HL-60/S4 treated with phorbol 12-myristate 13-acetate at 8.2 ng/mL for 4 days and 3 days (cell line): ENCODE measurements around the gene DCTD.

Source experiments
- in situ Hi-C: fragments of 300-500 bp; cut with MboI; formaldehyde crosslinking; loops from 2 replicates; pipeline ENCODE4 v1.15.0; 2022; ENCODE audit warnings: low sequenced_read_pairs

DCTD gene

DNA sequence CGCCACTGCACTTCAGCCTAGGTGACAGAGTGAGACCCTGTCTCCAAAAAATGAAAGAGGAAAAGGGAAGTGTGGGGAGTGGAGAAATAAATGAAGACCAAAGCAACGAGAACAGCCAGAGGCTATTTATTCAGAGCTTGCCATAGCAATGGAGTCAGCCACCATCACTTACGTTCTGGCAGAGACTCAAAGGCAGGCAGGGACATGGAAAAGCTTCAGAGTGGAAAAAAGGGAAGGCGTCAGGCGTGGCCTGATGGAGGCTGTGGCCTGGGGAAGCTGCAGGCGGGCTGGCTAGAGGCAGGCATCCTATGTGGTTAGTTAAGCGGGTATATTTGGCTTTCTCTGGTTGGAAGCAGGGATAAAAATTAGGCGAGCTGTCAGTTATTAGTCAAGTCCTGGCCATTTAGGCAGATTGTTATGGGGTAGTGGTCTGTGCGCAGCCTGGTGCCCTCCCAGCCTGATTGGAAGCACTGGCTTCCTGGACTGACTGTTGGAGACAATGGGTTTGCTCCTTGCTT lies 73.3 kb downstream of the DCTD start:
- in situ Hi-C loops: no loop called here

- in situ Hi-C loops: no loop called here
These were observed 74.3 kb downstream of the DCTD start for GRCh38 chr4:182842759-182843390.

- in situ Hi-C loops: no loop called here
These were observed 75.0 kb downstream of the DCTD start for GRCh38 chr4:182842104-182842600.

DNA sequence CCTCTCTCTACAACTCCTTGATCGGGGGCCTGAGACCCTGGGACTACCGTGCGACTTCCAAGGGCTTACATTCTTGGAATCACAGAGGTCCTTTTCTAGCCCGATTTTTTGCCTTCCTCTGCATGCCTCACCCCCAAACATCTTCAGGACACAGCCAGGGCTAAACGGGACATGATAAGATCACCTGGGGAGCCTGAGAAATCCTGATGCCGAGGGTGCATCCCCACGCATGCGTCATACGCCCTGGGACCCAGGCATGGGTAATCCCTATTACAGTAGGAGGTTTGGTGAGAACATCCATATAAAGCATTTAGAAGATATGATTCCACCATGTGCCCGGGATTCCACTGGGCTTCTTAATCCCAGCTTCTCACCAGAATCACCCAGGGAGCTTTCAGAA lies 77.1 kb downstream of the DCTD start:
- in situ Hi-C loops: no loop called here
